HepG2 (cell line): ENCODE results near the gene SULT2B1. TPM values are rescaled to one million over a fixed set of nuclear protein-coding genes. Genes with fewer than 3 reads are reported as not detected.
A peak's percentile ranks its signal among the peaks of the same experiment; 100 is the strongest.

Source experiments
- FOXP1 ChIP-seq, 2 experiments: fragments of 450-650 bp in 1 of 2; IDR thresholded peaks; 2 replicates each; pipeline ENCODE4 v1.6.1; 2017 to 2018; ENCODE audit warnings: antibody characterized with exemption in 1 of 2
- MEIS2 ChIP-seq: sonication (generic); formaldehyde crosslinking; IDR thresholded peaks from 2 replicates; pipeline ENCODE4 v1.9.0; 2021; ENCODE audit warnings: mild to moderate bottlenecking, missing genetic modification reagents
- PAF1 ChIP-seq: IDR thresholded peaks from 2 replicates; pipeline ENCODE4 v1.6.1; 2016; ENCODE audit warnings: missing genetic modification reagents, missing compliant biosample characterization
- PLRG1 ChIP-seq: fragments of 450-650 bp; conservative IDR thresholded peaks from 2 replicates; pipeline ENCODE4 v1.6.1; 2016
- SRY ChIP-seq: sonication (generic); formaldehyde crosslinking; IDR thresholded peaks from 2 replicates; pipeline ENCODE4 v1.8.0; 2022; ENCODE audit warnings: mild to moderate bottlenecking, missing genetic modification reagents
- ZMYM3 ChIP-seq: sonication (generic); formaldehyde crosslinking; IDR thresholded peaks from 2 replicates; pipeline ENCODE4 v1.5.1; 2020; ENCODE audit warnings: mild to moderate bottlenecking, missing genetic modification reagents
- ZNF207 ChIP-seq: fragments of 450-650 bp; IDR thresholded peaks from 2 replicates; pipeline ENCODE4 v1.6.1; 2016; ENCODE audit warnings: antibody characterized with exemption, borderline replicate concordance
- ZNF317 ChIP-seq: sonication (generic); formaldehyde crosslinking; IDR thresholded peaks from 2 replicates; pipeline ENCODE4 v1.5.0; 2020; ENCODE audit warnings: mild to moderate bottlenecking, missing genetic modification reagents
- ZNF629 ChIP-seq: sonication (generic); formaldehyde crosslinking; conservative IDR thresholded peaks from 2 replicates; pipeline ENCODE4 v1.5.0; 2020; ENCODE audit warnings: missing genetic modification reagents
- ZNF780A ChIP-seq: sonication (generic); formaldehyde crosslinking; IDR thresholded peaks from 2 replicates; pipeline ENCODE4 v1.8.0; 2022; ENCODE audit warnings: mild to moderate bottlenecking, missing genetic modification reagents, moderate library complexity
- ZNF790 ChIP-seq: sonication (generic); formaldehyde crosslinking; IDR thresholded peaks from 2 replicates; pipeline ENCODE4 v1.8.0; 2022; ENCODE audit warnings: missing genetic modification reagents, mild to moderate bottlenecking, borderline replicate concordance
- ZSCAN12 ChIP-seq: sonication (generic); formaldehyde crosslinking; IDR thresholded peaks from 2 replicates; pipeline ENCODE4 v1.9.0; 2021; ENCODE audit warnings: mild to moderate bottlenecking, missing genetic modification reagents
- polyA plus RNA-seq, 8 experiments: library from polyadenylated mRNA; depleted of rRNA in 3 of 8; stranded (reverse) in 7 of 8; unstranded in 1 of 8; fragments of >200 nt; fragmentation: Illumina TruSeq in 4 of 8; extraction: Trizol in 4 of 8; gene quantifications; 2 replicates each; pipeline versions ENCODE4 v1.2.1 to v1.2.3, GENCODE V29; 2011 to 2016; ENCODE audit warnings: low read depth in 4 of 8, missing spikeins in 1 of 8, mixed read lengths in 1 of 8; ENCODE audit not compliant: insufficient read depth in 1 of 8
- total RNA-seq, 5 experiments: library from RNA; depleted of rRNA; stranded (reverse); fragments of >200 nt; fragmentation: Illumina TruSeq; extraction: Trizol; gene quantifications; 2 replicates each; pipeline ENCODE4 v1.2.3, GENCODE V29; 2016; ENCODE audit warnings: low read depth in 1 of 5
- TF ChIP-seq, protein P1 (sequence below): sonication (generic); formaldehyde crosslinking; IDR thresholded peaks from 2 replicates; pipeline ENCODE4 v1.4.0; 2020; ENCODE audit warnings: mild to moderate bottlenecking, missing genetic modification reagents
- TF ChIP-seq, protein P2 (sequence below): sonication (generic); formaldehyde crosslinking; IDR thresholded peaks from 2 replicates; pipeline ENCODE4 v1.4.0; 2020; ENCODE audit warnings: missing genetic modification reagents
- TF ChIP-seq, protein P3 (sequence below): sonication (generic); formaldehyde crosslinking; IDR thresholded peaks from 2 replicates; pipeline ENCODE4 v1.4.0; 2020; ENCODE audit warnings: missing genetic modification reagents, mild to moderate bottlenecking, borderline replicate concordance
- TF ChIP-seq, protein P4 (sequence below): sonication (generic); formaldehyde crosslinking; IDR thresholded peaks from 2 replicates; pipeline ENCODE4 v1.4.0; 2020; ENCODE audit warnings: mild to moderate bottlenecking, missing genetic modification reagents
- TF ChIP-seq, protein P5 (sequence below): sonication (generic); formaldehyde crosslinking; IDR thresholded peaks from 2 replicates; pipeline ENCODE4 v1.8.1; 2022; ENCODE audit warnings: low read depth, mild to moderate bottlenecking, missing genetic modification reagents
- TF ChIP-seq, protein P6 (sequence below): sonication (generic); formaldehyde crosslinking; IDR thresholded peaks from 2 replicates; pipeline ENCODE4 v1.8.0; 2022; ENCODE audit warnings: mild to moderate bottlenecking, missing genetic modification reagents
- TF ChIP-seq, protein P7 (sequence below): sonication (generic); formaldehyde crosslinking; IDR thresholded peaks from 2 replicates; pipeline ENCODE4 v1.5.0; 2020; ENCODE audit warnings: mild to moderate bottlenecking, low read depth, missing genetic modification reagents, borderline replicate concordance

SULT2B1 gene
- total and polyA plus RNA-seq, 2 of the 13 experiments (the other 11 are each of a cell fraction or from before 2014, with no cell fraction given), result 0.13 TPM; not detected in 1

DNA sequence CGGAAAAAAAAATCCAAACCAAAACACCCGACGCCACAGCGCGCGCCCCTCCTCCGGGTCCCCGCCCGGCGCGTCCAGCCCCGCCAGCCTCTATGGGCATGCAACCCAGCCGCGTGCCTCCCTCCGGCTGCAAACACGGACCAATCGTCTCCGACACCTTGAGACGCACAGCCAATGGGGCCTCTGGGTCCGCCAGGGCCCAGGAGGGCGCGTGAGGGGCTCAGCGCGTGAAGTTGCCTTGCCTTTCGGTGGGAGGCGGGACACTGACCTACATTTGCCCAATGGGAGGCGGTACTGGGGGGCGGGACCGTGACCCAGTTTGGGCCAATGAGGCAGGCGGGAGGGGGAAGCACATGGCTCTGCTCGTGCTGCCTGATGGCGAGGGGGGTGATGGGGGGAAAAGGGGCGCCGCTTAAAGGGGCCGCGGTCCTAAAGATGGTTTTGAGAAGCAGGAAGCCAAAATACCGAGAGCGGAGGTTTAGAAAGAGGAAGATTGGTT, 85.5 kb downstream of the SULT2B1 start (continued):
- TF ChIP-seq ZNF207, result no peak
- no peak for TF ChIP-seq PLRG1
- TF ChIP-seq ZNF780A, result 0 out of 2 replicates have a peak, but pooled peaks have one; percentile 62
- TF ChIP-seq, protein P1, sequence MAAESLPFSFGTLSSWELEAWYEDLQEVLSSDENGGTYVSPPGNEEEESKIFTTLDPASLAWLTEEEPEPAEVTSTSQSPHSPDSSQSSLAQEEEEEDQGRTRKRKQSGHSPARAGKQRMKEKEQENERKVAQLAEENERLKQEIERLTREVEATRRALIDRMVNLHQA (CRISPR knock-in tag), result no peak
- no peak for TF ChIP-seq FOXP1 (IDR thresholded peaks at IDR 0.05)
- TF ChIP-seq FOXP1 (CRISPR knock-in tag; IDR thresholded peaks at IDR 0.05), result no peak
- TF ChIP-seq, protein P2, sequence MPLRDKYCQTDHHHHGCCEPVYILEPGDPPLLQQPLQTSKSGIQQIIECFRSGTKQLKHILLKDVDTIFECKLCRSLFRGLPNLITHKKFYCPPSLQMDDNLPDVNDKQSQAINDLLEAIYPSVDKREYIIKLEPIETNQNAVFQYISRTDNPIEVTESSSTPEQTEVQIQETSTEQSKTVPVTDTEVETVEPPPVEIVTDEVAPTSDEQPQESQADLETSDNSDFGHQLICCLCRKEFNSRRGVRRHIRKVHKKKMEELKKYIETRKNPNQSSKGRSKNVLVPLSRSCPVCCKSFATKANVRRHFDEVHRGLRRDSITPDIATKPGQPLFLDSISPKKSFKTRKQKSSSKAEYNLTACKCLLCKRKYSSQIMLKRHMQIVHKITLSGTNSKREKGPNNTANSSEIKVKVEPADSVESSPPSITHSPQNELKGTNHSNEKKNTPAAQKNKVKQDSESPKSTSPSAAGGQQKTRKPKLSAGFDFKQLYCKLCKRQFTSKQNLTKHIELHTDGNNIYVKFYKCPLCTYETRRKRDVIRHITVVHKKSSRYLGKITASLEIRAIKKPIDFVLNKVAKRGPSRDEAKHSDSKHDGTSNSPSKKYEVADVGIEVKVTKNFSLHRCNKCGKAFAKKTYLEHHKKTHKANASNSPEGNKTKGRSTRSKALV, result no peak
- no peak for TF ChIP-seq PAF1 (CRISPR knock-in tag)
- TF ChIP-seq MEIS2, result no peak; the same call in 1 of the 2 replicates
- TF ChIP-seq ZNF790 (CRISPR knock-in tag), result no peak; the same call in 1 of the 2 replicates
- TF ChIP-seq, protein P3, sequence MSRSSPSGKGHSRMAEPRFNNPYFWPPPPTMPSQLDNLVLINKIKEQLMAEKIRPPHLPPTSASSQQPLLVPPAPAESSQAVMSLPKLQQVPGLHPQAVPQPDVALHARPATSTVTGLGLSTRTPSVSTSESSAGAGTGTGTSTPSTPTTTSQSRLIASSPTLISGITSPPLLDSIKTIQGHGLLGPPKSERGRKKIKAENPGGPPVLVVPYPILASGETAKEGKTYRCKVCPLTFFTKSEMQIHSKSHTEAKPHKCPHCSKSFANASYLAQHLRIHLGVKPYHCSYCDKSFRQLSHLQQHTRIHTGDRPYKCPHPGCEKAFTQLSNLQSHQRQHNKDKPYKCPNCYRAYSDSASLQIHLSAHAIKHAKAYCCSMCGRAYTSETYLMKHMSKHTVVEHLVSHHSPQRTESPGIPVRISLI (CRISPR knock-in tag), result peak; percentile 86; the same call in 1 of the 2 replicates
- TF ChIP-seq, protein P4, sequence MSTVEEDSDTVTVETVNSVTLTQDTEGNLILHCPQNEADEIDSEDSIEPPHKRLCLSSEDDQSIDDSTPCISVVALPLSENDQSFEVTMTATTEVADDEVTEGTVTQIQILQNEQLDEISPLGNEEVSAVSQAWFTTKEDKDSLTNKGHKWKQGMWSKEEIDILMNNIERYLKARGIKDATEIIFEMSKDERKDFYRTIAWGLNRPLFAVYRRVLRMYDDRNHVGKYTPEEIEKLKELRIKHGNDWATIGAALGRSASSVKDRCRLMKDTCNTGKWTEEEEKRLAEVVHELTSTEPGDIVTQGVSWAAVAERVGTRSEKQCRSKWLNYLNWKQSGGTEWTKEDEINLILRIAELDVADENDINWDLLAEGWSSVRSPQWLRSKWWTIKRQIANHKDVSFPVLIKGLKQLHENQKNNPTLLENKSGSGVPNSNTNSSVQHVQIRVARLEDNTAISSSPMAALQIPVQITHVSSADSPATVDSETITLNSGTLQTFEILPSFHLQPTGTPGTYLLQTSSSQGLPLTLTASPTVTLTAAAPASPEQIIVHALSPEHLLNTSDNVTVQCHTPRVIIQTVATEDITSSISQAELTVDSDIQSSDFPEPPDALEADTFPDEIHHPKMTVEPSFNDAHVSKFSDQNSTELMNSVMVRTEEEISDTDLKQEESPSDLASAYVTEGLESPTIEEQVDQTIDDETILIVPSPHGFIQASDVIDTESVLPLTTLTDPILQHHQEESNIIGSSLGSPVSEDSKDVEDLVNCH (CRISPR knock-in tag), result no peak; the same call in 1 of the 2 replicates
- TF ChIP-seq, protein P5, sequence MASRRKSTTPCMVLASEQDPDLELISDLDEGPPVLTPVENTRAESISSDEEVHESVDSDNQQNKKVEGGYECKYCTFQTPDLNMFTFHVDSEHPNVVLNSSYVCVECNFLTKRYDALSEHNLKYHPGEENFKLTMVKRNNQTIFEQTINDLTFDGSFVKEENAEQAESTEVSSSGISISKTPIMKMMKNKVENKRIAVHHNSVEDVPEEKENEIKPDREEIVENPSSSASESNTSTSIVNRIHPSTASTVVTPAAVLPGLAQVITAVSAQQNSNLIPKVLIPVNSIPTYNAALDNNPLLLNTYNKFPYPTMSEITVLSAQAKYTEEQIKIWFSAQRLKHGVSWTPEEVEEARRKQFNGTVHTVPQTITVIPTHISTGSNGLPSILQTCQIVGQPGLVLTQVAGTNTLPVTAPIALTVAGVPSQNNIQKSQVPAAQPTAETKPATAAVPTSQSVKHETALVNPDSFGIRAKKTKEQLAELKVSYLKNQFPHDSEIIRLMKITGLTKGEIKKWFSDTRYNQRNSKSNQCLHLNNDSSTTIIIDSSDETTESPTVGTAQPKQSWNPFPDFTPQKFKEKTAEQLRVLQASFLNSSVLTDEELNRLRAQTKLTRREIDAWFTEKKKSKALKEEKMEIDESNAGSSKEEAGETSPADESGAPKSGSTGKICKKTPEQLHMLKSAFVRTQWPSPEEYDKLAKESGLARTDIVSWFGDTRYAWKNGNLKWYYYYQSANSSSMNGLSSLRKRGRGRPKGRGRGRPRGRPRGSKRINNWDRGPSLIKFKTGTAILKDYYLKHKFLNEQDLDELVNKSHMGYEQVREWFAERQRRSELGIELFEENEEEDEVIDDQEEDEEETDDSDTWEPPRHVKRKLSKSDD (CRISPR knock-in tag), result 0 out of 2 replicates have a peak, but pooled peaks have one; percentile 56
- no peak; the same call in 1 of the 2 replicates for TF ChIP-seq ZMYM3 (CRISPR knock-in tag)
- TF ChIP-seq, protein P6, sequence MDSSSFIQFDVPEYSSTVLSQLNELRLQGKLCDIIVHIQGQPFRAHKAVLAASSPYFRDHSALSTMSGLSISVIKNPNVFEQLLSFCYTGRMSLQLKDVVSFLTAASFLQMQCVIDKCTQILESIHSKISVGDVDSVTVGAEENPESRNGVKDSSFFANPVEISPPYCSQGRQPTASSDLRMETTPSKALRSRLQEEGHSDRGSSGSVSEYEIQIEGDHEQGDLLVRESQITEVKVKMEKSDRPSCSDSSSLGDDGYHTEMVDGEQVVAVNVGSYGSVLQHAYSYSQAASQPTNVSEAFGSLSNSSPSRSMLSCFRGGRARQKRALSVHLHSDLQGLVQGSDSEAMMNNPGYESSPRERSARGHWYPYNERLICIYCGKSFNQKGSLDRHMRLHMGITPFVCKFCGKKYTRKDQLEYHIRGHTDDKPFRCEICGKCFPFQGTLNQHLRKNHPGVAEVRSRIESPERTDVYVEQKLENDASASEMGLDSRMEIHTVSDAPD, result peak; percentile 72; the same call in 1 of the 2 replicates
- TF ChIP-seq, protein P7, sequence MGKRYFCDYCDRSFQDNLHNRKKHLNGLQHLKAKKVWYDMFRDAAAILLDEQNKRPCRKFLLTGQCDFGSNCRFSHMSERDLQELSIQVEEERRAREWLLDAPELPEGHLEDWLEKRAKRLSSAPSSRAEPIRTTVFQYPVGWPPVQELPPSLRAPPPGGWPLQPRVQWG (CRISPR knock-in tag), result no peak
- TF ChIP-seq SRY (CRISPR knock-in tag), result peak; percentile 95
- peak; percentile 86; the same call in 1 of the 2 replicates for TF ChIP-seq ZNF317 (CRISPR knock-in tag)
- TF ChIP-seq ZNF629 (CRISPR knock-in tag), result peak; percentile 25; the same call in 1 of the 2 replicates
- no peak for TF ChIP-seq ZSCAN12 (CRISPR knock-in tag)
